HG03280 (cell line): ENCODE data around the gene KCNJ15.
"Not testable (repeated sequence)": the region's sequence is repeated elsewhere in the genome, so short reads cannot be mapped to it uniquely, and the experiment has no call there.

Experiments used
- ATAC-seq: cut with Tn5 transposase; IDR thresholded peaks from one replicate; pipeline ENCODE4 v1.9.1; 2021; ENCODE audit warnings: mild to moderate bottlenecking, moderate library complexity; ENCODE audit not compliant: unreplicated experiment

Gene KCNJ15

DNA sequence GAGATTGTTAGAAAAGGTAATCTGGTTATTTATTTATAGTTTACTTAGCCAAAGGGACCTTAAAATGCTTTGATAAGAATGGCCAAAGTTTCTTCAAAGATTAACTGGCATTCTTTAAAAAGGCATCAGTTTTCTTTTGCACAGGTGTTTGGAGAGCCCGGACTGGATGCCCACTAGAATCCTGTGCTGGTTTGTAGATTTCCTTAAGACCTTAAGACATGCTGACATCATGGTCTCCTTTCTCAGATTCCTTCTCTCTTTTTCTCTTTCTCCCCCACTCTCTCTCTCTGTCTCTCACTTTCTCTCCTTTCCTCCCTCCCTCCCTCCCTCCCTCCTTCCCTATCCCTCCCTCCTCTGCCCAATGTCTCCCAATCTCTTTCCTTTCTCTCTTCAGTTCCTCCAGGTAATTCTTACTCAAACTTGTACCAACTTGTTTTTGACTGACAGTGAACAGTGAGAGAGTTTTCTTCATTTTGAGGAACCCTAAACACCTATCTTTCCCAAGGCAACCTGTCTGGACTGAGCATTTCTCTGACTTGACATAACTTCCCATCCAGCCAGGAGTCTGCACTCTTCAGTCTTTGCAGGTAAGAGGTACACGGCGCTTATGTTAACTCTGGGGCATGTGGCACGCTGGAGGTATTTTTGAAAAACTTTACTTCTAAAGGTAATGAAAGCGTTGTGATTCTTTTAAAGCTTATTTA is at the start of gene KCNJ15:
TSS of gene KCNJ15 (plus strand) at position 393 of the 704 bp plus-strand sequence. CDS start 42,271 bp downstream, outside the sequence.
- no peak for ATAC-seq

DNA sequence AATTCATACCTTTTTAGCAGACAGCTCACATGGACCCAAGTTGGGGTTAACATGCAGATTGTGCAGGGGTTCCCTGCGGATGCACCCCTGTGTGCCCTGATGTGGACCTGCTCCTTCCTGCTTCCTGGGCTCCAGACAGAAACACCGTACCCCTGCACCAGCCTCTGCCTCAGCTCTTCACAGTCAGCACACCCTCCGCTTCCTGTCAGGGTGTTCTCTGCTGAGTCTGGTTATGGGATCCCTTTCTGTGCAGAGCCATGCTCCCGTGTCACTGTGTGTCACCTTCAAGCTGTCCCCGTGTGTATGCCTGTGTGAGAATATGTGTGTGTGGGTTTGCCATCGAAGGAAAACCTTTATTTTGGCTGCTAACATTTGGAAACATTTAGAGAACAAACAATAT is 48.7 kb upstream of the KCNJ15 start:
- no peak for ATAC-seq

DNA sequence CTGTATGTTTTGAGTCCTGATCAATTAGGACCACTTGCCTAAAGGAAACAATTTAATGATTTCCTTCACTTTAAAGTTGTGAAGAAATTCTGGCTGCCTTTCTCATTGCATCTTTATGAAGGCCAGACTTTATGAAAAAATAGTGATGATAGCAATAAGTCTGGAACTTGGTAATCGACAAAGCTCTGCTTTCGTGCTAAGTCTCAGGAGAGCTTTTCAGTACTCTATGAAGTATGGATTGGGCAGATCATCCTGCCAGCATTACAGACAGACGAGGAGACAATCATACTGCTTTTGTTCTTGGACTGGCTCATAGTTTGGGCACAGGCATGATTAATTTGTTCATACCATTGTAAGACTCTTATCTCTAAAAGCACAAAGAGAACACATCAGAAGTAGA is 45.5 kb upstream of the KCNJ15 start:
- ATAC-seq = no peak

DNA sequence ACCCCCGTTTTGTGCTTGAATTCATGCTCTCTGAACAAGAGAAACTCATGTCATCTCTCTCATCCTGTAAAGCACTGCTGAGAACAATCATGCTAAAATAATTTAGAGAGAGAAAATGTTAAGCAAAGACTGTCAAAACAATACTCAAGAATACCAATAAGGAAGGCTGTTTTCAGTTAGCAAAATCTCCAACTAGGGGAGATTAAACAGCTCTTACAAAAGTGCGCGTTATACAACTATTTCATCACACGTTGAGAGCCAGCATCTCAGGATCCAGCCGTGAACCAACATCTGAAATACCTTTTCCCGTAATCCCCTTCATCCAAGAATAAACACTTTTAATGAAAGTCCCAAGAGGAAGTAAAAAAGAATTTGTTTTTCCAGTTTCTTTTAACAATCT is 44.1 kb upstream of the KCNJ15 start:
- ATAC-seq = no peak

DNA sequence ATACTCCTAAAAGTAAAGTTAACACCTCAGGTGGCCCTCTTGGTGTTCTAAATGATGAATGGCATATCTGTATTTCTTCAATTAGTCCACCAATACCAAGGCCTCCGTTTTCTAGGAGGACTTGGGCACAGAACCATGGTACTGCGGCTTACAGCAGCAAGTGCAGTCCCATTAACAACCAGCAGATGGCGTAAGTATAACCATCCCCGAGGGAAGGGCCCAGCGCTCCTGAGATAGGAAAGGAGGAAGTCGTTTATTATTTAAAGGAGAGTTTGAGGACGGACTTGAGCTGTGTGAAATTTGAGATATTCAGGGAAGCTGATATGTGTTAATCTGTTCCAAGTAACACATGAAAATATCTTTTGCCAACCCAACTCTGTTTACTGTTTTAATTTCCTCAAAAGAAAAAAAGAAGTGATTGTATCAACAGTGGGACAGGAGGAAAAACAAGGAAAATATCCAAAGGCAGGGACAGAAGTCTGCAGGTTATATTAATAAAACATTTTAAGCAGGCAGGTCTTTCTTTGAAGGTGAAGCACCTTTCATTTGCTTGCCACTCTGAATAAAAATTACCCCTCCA is 37.7 kb upstream of the KCNJ15 start:
- ATAC-seq = no peak

DNA sequence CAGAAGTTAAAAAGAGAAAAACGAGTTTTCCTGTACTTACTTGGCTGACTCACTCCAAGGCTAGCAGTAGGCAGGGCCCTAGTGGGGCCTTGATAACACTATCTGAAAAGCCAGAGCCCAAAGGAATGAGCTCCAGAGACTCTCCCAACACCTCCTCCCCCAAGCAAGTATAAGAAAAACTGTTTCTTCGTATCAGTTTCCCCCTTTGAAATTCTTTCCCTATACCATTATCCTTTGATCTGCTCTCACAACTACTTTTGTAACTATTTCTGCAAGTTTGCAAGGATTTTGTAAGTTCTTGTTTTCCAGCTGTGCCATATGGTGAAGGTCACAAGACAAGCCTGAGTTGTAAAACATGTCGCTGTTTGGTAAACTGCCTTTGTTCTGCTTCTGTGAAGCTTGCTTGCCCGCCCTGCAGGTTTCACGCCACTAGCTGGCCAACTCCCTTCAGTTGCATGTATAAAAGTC is 36.5 kb upstream of the KCNJ15 start:
- ATAC-seq = no peak

DNA sequence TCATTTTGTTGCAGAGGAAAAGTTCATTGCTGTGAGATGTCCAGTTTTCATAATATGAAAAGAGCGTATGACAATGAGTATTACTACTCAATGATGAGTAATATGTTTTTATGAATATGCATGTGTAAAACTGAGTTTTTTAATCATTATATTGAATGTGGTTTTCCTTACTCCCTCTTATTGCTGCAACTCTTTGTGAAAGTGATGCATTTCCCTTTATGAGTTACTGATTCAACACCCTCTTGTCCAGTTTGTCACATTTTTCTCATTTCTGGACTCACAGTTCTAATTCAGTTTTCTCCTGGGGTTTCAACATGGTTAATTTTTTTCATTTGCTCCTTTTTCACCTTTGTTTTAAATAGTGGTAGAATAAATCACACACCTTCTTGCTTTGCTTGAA is 35.2 kb upstream of the KCNJ15 start:
- no peak for ATAC-seq

DNA sequence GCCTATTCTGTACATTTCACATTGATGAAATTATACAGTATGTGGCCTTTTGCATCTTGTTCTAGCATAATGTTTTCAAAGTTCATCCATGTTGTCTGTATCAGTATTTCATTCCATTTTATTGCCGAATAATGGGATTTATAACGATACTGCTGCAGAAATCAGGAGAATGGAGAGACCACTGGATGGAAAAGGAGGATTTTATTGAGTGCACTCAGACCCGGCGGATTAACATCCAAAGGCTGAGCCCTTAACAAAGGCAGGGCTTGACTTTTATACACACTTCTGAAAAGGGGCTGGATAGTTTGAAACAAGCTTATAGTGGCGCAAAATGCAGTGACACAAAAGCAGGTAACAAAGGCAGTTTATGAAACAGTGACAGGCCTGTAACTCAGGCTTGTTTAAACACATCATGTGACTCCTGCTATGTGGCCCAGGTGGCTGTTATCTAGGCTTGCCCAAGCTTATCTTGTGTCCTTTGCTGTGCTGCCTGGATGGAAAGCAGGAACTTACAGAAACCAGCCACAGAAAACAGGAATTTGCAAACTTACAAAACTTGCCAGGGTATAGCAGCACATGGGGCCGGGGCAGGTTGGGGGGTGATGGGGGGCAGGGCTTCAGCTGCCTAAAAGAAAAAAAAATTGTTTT is 32.8 kb upstream of the KCNJ15 start:
- ATAC-seq = no peak

DNA sequence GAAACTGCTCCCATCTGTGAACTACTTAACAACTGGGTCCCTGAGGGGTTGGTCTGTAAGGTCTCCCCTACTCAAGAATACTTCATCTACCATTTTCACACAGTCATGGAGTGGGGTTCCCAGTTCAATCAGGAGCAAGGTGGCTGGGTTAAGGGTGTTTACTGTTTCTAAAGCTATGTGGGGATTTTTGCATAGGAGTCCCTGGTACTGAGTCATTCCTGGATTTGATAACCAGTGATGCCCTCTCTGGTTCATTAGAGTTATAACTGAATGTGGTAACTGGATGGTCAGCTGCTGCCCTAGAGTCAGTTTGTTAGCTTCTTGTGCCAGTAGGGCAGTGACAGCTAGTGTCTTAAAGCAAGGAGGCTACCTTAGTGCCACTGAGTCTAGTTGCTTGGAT is 29.4 kb upstream of the KCNJ15 start:
- ATAC-seq = no peak

DNA sequence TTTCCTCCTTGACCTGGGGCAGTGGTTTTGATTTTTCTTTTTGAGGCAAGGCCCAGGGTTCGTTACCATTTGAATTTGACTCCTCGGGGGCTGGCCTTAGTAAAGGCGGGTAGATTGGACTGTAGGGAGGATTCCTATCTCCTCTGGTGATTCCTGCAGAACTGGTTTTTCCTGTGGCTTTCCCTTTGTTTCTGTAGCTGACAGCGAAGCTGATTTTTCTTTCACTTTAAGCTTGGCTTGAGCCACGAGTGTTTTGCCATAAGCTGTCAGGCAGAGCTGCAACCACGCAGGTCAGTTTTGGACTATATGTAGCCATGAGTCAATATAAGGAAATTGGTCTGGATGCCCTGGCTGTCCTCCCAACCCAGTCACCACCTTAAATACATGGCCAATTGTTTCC is 28.7 kb upstream of the KCNJ15 start:
- no peak for ATAC-seq

DNA sequence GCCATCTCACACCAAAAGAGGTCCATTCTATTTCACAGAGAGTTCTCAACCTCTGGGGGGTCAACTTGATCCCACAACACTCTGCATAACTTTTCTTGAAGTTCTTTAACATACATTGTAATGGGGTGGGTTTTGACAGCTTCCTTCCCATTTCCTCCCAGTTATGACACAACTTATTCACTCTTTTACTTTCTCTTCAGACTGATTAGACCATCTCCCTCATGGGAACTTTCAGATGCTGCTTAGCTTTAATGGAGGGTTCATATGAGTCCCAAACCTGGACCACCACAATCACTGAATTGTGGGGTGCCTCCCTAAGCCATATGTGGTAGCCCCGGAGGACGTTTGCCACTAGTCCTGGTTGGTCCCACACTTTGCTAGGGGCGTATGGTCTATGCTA is 28.3 kb upstream of the KCNJ15 start:
- ATAC-seq = no peak

DNA sequence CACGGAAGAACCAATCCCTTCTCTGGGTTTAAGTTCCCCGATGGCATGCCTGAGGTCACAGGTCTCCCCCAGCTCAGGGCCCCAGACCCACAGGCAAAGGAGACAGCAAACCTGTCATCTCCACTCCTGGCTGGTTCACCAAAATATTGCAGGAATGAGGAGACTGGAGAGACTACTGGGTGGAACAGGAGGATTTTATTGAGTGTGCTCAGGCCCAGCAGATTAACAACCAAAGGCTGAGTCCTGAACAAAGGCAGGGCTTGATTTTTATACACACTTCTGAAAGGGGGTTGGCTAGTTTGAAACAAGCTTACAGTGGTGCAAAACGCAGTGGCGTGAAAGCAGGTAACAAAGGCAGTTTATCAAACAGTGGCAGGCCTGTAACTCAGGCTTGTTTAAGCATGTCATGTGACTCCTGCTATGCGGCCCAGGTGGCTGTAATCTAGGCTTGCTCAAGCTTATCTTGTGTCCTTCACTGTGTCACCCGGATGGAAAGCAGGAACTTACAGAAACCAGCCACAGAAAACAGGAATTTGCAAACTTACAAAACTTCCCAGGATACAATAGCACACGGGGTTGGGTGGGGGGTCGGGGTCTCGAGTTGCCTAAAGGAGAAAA is 27.4 kb upstream of the KCNJ15 start:
- ATAC-seq = no peak

DNA sequence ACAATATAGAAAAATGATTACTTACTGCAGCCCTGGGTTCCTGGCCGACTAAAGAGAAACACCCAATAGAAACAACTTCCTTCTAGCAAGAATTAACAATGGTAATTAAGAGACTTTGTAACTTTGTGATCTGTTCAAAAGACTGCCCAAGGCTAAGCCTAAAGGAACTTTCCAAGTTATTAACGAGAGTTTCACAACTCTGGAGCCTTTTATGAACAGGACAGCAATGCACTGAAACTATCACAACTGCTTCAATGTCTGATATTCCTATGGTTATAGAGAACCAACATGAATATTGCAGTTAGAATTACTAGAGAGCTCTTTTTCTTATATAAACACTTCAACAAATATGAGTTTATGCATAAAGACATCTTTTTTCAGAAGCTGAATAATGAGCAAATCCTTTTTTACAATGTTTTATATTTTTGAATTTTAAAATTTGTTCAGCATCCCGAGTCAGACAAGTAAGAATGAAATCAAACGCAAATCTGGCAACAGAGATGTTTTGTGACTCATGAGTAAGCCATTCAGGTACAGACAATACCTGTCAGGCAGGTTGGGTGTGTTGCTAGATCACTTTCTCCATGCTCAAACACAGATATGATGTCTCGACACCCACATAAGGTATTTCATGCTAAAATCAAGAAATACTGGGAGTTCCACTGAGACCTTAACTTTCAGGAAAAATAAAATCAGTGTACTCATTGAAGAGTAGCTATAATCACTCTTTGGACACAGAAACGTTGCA is 22.2 kb upstream of the KCNJ15 start:
- no peak for ATAC-seq

DNA sequence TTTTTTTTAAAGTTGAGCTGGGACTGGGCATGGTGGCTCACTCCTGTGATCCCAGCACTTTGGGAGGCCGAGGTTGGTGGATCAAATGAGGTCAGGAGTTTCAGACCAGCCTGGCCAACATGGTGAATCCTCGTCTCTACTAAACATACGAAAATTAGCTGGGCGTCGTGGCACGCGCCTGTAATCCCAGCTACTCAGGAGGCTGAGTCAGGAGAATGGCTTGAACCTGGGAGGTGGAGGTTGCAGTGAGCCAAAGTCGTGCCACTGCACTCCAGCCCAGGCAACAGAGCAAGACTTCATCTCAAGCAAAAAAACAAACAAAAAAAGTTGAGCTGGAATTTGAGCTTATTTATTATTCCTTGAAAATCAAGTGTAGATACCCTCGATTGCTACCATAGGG is 21.5 kb upstream of the KCNJ15 start:
- ATAC-seq = not testable (repeated sequence)

DNA sequence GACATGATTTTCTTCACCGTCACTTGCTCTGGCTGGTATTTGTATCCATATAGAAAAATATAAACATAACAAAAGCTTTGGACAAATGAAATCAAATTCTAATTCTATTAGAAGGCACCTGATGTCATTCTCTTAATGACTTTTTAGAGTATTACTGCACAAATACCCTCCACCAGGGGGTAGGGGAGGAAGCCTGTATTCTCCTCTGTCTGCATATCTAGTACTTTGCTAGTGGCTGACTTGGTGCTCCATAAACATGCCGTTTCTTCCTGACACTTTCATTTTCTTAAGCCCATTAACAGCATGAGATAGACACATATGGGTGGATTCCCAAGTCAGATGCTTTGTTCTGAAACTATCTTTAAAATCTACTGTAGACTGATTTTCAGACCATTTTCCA is 20.6 kb upstream of the KCNJ15 start:
- no peak for ATAC-seq

DNA sequence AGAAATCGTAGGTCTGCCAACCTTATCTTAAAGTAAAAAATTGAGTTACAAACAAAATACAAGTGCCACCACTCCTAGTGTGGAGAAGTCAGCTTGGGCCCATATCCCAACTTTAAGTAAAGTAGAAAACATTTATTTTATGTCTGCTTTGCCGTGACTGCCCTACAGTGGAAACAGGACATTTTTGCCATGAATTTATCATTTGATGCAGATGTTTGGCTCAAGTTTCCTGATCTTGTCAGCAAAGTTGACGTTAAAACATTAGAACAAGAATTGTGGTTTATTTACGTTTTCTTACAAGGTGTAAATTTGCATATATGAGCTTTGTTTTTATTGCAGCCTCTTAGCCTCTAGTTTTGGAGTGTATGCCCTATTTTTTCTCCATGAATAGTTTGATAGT is 17.1 kb upstream of the KCNJ15 start:
- ATAC-seq = no peak

DNA sequence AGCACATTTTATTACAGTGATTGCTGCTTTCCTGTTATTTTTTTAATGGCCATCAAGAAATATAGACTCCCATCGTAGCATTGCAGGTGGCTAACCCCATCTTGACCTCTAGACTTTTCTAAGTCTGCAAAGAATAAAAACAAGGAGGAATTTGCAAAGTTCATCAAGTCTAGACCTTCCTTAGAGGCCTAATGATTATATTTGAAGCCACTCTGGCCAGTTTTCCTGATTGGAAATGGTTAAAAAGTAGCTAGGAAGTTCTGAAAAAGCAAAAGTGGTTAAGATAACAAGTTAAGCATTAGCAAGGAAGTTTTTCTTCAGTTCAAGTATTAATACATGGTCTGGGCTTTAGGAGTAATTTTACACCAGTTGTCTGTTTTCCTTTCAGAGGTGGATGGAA is 16.7 kb upstream of the KCNJ15 start:
- ATAC-seq = no peak

DNA sequence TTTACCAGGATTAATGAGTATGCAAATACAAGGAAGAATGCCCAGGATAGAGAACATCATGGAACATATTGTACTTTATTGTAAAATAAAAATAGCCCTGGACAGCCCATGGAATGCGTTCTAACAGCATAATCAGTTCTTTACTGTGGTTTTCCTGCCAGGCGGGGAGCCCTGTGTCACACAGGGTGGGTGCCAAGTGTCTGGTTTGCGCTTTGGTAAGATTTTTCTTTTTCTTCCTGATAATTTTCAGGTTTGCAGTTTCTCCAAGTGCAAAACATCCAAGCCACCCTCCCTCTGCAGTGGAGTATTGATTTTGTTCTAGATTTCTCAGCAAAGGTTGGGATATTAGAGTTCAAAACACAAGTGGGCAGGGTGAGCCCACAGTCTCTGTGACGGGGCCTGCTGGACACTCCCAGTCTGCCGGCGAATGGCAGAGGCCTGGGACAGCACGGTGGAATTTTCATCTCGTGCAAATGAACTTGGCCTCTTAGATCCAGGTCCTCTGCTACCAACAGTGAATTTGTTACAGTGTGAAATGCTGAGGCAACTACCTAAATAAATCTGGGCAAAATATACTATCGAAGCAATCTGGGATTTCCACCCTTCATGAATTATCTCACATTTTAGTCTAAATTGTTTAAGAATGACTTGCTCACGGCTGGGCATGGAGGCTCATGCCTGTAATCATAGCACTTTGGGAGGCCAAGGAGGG is 15.6 kb upstream of the KCNJ15 start:
- no peak for ATAC-seq

DNA sequence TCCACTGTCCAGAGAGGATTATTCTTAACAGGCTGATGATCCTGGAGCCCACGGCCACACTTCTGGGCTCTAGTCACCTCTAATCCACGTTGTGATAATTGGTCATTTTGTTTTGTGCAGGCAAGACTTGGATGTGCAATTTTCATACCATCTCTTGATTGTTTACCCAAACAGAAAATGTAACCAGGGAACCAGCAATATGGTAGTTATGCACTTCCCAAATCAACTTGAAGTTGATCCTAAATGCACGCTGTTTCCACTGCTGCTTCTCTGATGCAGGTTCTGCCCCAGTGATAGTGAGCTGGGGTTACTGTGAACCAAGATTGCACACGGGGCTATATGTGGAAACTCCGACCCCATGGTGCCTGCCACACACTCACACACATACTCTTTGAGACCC is 14.7 kb upstream of the KCNJ15 start:
- no peak for ATAC-seq

DNA sequence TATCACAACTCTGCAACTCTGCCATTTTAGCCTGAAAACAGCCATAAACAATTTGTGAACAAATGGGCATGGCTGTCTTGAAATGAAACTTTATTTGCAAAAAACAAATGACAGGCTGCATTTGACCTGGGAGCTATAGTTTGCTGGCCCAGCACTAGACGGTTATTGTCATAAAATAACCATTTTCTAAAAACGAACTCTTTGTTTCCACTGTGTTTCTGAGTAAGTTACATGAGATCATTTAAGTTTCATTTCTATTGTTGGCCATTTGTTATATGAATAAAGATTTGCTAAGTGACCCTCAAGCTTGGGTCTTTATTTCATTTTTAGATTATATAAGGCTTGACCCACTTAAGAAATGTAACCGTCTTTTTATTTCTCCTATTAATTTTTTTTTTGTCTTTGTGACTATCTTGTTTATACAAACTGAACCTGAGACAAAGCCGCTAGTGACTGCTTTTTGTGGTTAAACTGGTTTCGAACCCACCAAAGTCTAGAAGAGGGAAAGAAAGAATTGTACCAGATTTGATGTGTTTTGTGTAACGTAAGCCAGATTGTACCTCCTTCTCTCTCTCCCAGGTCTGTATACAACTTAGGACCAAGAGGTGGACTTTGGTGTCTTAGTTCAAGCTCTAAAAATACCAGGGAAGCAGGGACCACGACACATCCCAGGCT is 12.9 kb upstream of the KCNJ15 start:
- no peak for ATAC-seq
